Gastroesophageal sphincter (tissue), 4 donors: ENCODE results near the gene MS4A5. TPM values are rescaled to one million over a fixed set of nuclear protein-coding genes. Genes with fewer than 3 reads are reported as not detected.
"Not testable (repeated sequence)": the region's sequence is repeated elsewhere in the genome, so short reads cannot be mapped to it uniquely, and the experiment has no call there.

Experiments used
- ATAC-seq: fragments of 150-250 bp; one replicate; pipeline ENCODE4 v1.9.1; 2016; ENCODE audit warnings: mild to moderate bottlenecking, moderate library complexity
- H3K27ac ChIP-seq, 4 donors: fragments of 200-600 bp; sonication (generic) in 3 of 4; 1 replicate in 3 of 4; 2 replicates in 1 of 4; pipeline ENCODE4 v1.5.1; 2016 to 2019
- H3K27me3 ChIP-seq: fragments of 200-600 bp; sonication (generic); one replicate; pipeline ENCODE4 v1.5.1; 2019
- H3K36me3 ChIP-seq, 2 donors: fragments of 200-600 bp; sonication (generic); one replicate each; pipeline ENCODE4 v1.5.1; 2019; ENCODE audit warnings: control low read depth in 1 of 2
- H3K4me1 ChIP-seq, 3 donors: fragments of 200-600 bp; sonication (generic); 1 replicate in 2 of 3; 2 replicates in 1 of 3; pipeline ENCODE4 v1.5.1; 2016 to 2019; ENCODE audit warnings: control low read depth in 2 of 3
- H3K4me3 ChIP-seq, 2 donors: fragments of 200-600 bp; sonication (generic); one replicate each; pipeline ENCODE4 v1.5.1; 2019; ENCODE audit warnings: mild to moderate bottlenecking in 1 of 2, moderate library complexity in 1 of 2
- H3K9me3 ChIP-seq, 3 donors: fragments of 200-600 bp; sonication (generic); one replicate each; pipeline ENCODE4 v1.5.1; 2017 to 2019; ENCODE audit warnings: control low read depth in 2 of 3
- EP300 ChIP-seq: sonication (generic); formaldehyde crosslinking; IDR thresholded peaks from one replicate; pipeline ENCODE4 v1.6.1; 2017; ENCODE audit warnings: antibody characterized with exemption, mild to moderate bottlenecking
- POLR2A ChIP-seq, 2 donors: fragments of 450-650 bp; IDR thresholded peaks; one replicate each; pipeline ENCODE4 v1.6.1; 2017; ENCODE audit warnings: antibody characterized with exemption in 2 of 2, mild to moderate bottlenecking in 2 of 2, moderate library complexity in 1 of 2
- POLR2AphosphoS5 ChIP-seq: sonication (generic); formaldehyde crosslinking; IDR thresholded peaks from one replicate; pipeline ENCODE4 v1.6.1; 2017; ENCODE audit warnings: antibody characterized with exemption
- WGBS, 2 donors: methylation state at CpG; one replicate each; pipeline ENCODE4 v1.1.5; 2018; ENCODE audit warnings: low coverage in 1 of 2; 5-methylcytosine and 5-hydroxymethylcytosine counted together
- total RNA-seq, 4 donors: library from RNA; depleted of rRNA; stranded (reverse); fragments of >200 nt; gene quantifications; one replicate each; pipeline ENCODE4 v1.1.0, GENCODE V29; 2016
- TF ChIP-seq, protein P1 (sequence below), 4 experiments: fragments of 200-600 bp in 2 of 4; fragments of 450-650 bp in 2 of 4; sonication (generic) in 1 of 4; IDR thresholded peaks; one replicate each; pipeline ENCODE4 v1.5.1; 2017 to 2019; ENCODE audit warnings: antibody characterized with exemption in 4 of 4, mild to moderate bottlenecking in 2 of 4, moderate library complexity in 2 of 4

MS4A5 gene
- total RNA-seq, 4 donors from 2014 or later, result not detected

DNA sequence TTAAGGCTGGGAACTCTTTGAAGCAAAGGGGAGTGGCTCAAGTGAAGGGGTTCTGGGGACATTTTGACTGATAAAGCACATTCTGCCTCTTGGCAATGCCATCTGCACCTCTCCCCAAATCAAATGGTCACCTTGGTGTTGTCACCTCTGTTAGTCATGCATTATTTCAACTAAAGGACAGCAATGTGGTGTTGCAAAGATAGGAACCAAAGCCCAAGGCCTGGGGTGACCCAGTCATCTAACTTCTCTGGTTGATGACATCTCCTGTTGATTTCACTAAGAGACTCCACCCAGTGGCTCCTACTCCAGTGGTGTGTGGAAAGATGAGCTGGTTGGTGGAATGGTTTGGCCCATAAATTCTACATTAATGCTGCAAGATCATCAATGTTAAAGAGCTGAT lies 18.5 kb downstream of the MS4A5 start:
- ATAC-seq, result no peak
- no peaks in the 10 kb centered on the region for H3K27me3 ChIP-seq
- no peak overlapping the region for H3K4me3 ChIP-seq
- H3K27ac ChIP-seq, result no peak overlapping the region
- TF ChIP-seq POLR2A (IDR thresholded peaks at IDR 0.05), result no peak
- TF ChIP-seq EP300, result no peak
- TF ChIP-seq, protein P1, sequence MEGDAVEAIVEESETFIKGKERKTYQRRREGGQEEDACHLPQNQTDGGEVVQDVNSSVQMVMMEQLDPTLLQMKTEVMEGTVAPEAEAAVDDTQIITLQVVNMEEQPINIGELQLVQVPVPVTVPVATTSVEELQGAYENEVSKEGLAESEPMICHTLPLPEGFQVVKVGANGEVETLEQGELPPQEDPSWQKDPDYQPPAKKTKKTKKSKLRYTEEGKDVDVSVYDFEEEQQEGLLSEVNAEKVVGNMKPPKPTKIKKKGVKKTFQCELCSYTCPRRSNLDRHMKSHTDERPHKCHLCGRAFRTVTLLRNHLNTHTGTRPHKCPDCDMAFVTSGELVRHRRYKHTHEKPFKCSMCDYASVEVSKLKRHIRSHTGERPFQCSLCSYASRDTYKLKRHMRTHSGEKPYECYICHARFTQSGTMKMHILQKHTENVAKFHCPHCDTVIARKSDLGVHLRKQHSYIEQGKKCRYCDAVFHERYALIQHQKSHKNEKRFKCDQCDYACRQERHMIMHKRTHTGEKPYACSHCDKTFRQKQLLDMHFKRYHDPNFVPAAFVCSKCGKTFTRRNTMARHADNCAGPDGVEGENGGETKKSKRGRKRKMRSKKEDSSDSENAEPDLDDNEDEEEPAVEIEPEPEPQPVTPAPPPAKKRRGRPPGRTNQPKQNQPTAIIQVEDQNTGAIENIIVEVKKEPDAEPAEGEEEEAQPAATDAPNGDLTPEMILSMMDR (IDR thresholded peaks at IDR 0.05), result no peak
- no peak for TF ChIP-seq POLR2AphosphoS5
- H3K4me1 ChIP-seq, result no peaks in the 10 kb centered on the region
- no peaks in the 10 kb centered on the region for H3K9me3 ChIP-seq
- H3K36me3 ChIP-seq, result no peaks in the 10 kb centered on the region

DNA sequence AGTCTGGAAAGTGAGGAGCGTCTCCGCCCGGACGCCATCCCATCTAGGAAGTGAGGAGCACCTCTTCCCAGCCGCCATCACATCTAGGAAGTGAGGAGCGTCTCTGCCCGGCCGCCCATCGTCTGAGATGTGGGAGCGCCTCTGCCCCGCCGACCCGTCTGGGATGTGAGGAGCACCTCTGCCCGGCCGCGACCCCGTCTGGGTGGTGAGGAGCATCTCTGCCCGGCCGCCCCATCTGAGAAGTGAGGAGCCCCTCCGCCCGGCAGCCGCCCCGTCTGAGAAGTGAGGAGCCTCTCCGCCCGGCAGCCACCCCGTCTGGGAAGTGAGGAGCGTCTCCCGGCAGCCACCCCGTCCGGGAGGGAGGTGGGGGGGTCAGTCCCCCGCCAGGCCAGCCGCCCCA lies 21.8 kb downstream of the MS4A5 start:
- not testable (repeated sequence) for ATAC-seq

DNA sequence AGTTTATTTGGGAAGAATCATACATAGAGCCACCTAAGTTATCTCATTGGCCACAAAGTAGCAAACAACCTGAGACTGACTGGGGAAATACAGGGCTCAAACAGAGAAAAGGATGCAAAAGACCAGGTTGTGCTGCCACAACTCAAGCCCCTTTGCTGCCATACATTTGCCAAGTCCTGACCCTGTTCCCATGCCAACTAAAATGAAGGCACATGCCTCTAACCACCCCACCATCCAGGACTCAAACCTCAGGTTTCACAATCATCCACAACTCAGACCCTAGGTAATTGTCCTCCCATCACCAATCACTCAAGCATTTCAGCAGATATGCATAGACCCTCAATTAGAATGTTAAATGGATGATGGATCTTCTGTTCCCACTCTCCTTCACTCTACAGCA lies 24.8 kb downstream of the MS4A5 start:
- Histone ChIP-seq H3K36me3 (no peaks in the 10 kb centered on the region), H3K27ac (no peak overlapping the region), H3K9me3 (no peaks in the 10 kb centered on the region), H3K4me3 (no peak overlapping the region), H3K27me3 (no peaks in the 10 kb centered on the region), H3K4me1 (no peaks in the 10 kb centered on the region)
- no peak for ATAC-seq
- TF ChIP-seq, protein P1 (IDR thresholded peaks at IDR 0.05), result no peak
- no peak for TF ChIP-seq EP300
- TF ChIP-seq POLR2AphosphoS5, result no peak
- no peak for TF ChIP-seq POLR2A (IDR thresholded peaks at IDR 0.05)

More for the DNA sequence above, 21.8 kb downstream of the MS4A5 start:
- not testable (repeated sequence) for H3K27ac ChIP-seq, H3K27me3 ChIP-seq, H3K4me3 ChIP-seq, H3K9me3 ChIP-seq, H3K4me1 ChIP-seq, H3K36me3 ChIP-seq
- WGBS, 2 donors, result no CpG with 5 or more reads among the region's 32 CpGs

DNA sequence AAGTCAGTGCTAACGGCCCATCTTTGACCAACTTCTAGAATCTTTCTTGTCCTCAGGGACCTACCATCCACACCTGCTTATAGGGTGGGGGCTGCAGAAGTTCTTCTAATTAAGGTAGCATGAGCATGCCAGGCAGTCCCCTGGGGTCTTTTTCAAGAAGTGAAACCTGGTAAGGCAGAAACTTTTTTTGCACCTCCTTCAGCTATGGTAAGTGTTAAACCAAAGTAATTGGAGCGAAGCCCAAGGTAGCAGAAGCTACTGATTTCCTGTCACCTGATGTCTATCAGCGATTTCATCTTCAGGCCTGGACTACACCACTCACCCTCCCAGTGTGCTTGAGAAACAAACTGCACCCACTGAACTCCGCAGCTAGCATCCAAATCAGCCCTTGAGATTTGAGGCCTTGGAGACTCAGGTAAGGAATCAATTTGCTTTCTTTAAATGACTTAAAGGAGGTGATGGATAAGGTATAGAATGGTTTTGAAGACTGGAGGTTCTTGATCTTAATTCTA lies 26.2 kb downstream of the MS4A5 start, which contains the start of gene MS4A1:
Gene MS4A1 (plus strand): TSS at position 317 of the 512 bp plus-strand sequence. CDS start 6,528 bp downstream, outside the sequence.
- 78 to 80% methylated on average over 3 of the region's 4 CpGs for WGBS, 2 donors
- Histone ChIP-seq H3K27ac (no peak within 1 kb of the TSS), H3K4me3 (no peak within 1 kb of the TSS), H3K4me1 (no peaks in the 10 kb centered on the region), H3K27me3 (no peaks in the 10 kb centered on the region), H3K9me3 (no peaks in the 10 kb centered on the region), H3K36me3 (no peaks in the 10 kb centered on the region)
- ATAC-seq, result no peak
- TF ChIP-seq POLR2A (IDR thresholded peaks at IDR 0.05) (no peak), EP300 (no peak), POLR2AphosphoS5 (no peak)

DNA sequence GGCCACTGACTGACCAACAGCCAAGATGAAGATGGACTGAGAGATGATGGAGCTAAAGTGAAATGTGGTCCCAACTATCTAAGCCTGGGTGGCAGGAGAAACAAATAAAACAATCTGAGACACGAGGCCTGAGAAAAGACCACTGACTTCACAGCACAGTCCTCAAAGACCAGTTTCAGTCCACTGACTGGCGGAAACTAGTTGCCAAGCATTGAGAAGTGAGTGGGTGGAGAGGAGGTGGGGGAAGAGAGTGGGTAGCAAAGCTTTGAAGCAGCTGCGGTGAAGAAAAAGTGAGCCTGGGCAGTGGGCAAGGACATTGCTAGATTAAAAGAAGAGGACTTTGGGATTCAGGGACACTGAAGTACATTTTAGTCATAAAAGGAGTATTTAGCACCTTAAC lies 28.2 kb downstream of the MS4A5 start:
- no peaks in the 10 kb centered on the region for H3K36me3 ChIP-seq
- no peaks in the 10 kb centered on the region for H3K27me3 ChIP-seq
- ATAC-seq, result no peak
- H3K4me3 ChIP-seq, result no peak overlapping the region
- no peaks in the 10 kb centered on the region for H3K4me1 ChIP-seq
- H3K9me3 ChIP-seq, result no peaks in the 10 kb centered on the region
- TF ChIP-seq EP300, result no peak
- TF ChIP-seq POLR2AphosphoS5, result no peak
- TF ChIP-seq, protein P1 (IDR thresholded peaks at IDR 0.05), result no peak
- no peak overlapping the region for H3K27ac ChIP-seq
- whole genome bisulfite sequencing, 2 donors, result 58 to 62% methylated on average over 3 of the region's 3 CpGs

DNA sequence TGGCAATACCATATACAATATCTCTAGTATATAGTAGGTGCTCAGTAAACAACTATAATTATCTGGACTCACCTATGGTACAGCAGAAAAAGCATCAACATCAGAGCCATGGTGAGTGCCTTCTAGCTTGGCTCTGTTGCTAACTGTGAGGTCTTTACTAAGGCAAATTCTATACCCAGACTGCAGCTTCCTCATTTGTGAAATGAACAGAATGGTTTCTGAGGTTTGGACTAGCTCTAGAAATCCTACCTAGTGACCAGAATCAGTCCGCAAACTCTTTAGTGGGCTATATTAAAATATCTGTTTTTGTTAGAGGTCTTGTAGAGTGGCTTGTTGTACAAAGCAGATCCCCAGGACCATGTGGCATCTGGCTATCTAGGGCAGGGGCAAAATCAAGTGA lies 30.0 kb downstream of the MS4A5 start:
- no peak overlapping the region for H3K27ac ChIP-seq
- H3K27me3 ChIP-seq, result no peaks in the 10 kb centered on the region
- no peak for TF ChIP-seq EP300
- no peak for TF ChIP-seq POLR2A (IDR thresholded peaks at IDR 0.05)
- TF ChIP-seq, protein P1 (IDR thresholded peaks at IDR 0.05), result no peak
- no peak for TF ChIP-seq POLR2AphosphoS5
- WGBS, 2 donors, result 91 to 100% methylated on average over 1 of the region's 1 CpG
- no peaks in the 10 kb centered on the region for H3K9me3 ChIP-seq
- H3K4me1 ChIP-seq, result no peaks in the 10 kb centered on the region
- no peaks in the 10 kb centered on the region for H3K36me3 ChIP-seq
- no peak for ATAC-seq
- no peak overlapping the region for H3K4me3 ChIP-seq
